Breast epithelium (tissue), 3 donors: ENCODE results near the gene TMEM43.

Experiments used
- CTCF ChIP-seq, 3 donors: fragments of 450-650 bp; IDR thresholded peaks; one replicate each; pipeline ENCODE4 v1.5.1; 2016 to 2017; ENCODE audit warnings: antibody characterized with exemption in 3 of 3, mild to moderate bottlenecking in 3 of 3, moderate library complexity in 3 of 3
- POLR2A ChIP-seq: fragments of 450-650 bp; IDR thresholded peaks from one replicate; pipeline ENCODE4 v1.6.1; 2016; ENCODE audit warnings: antibody characterized with exemption, mild to moderate bottlenecking, moderate library complexity

GRCh38 chr3:14126887-14127505 is 2.1 kb downstream of the TMEM43 start:
- TF ChIP-seq POLR2A (no peak), CTCF (IDR thresholded peaks at IDR 0.05) (no peak)
